ENCODE data around the gene KCNAB1. TPM values are rescaled to one million over a fixed set of nuclear protein-coding genes. Genes with fewer than 3 reads are reported as not detected.

KCNAB1 gene
- total and polyA plus RNA-seq, 10 of the 15 experiments (the other 5 are each of a cell fraction or from before 2014, with no cell fraction given) = 0.11 to 0.69 (median 0.43) TPM; not detected in 6

DNA sequence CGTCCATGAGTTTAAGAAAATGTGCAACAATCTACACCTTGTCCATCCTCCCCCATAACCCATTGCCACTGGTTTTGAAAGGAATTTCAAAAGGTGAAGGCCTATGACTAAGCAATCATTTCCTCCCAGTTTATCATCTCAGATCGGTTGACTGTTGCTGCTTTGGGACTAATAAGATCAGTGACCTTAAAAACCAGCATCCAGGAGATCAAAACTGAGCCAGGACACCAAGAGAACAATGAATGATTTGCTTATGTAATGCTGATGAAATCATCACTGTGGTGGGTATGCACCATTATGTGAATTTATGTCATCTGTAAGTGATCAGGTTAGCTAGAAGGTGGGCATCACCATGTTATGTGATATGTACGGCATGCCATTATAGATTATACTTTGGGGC, 239.0 kb downstream of the KCNAB1 start:
- in situ Hi-C loops (cut with MboI) (no loop called here), intact Hi-C loops (cut with micrococcal nuclease; ENCODE audit: unreplicated experiment) (no loop called here)
- no peak for ATAC-seq
- WGBS (ENCODE audit: insufficient coverage, insufficient replicate concordance, low lambda C conversion rate, missing lambda C conversion rate) = 0% methylated on average over 3 of the region's 3 CpGs
- H3K36me3 ChIP-seq (ENCODE audit: control insufficient read depth in 2 of 2, insufficient read depth in 2 of 2, low read length in 1 of 2) = no peaks in the 10 kb centered on the region
- H3K4me1 ChIP-seq (ENCODE audit: control insufficient read depth, insufficient read depth, low read length) = no peaks in the 10 kb centered on the region
- H3K4me3 ChIP-seq = no peak overlapping the region
- BruUV-seq (replicated peaks) = no TSS peak
- no peaks in the 10 kb centered on the region for H3K9me3 ChIP-seq (replicated peaks; ENCODE audit: control insufficient read depth, insufficient read depth, low read length)
- DNase-seq (ENCODE audit: low read depth, low spot score) = no peak
- peak; percentile 27 for FAIRE-seq
- SMC1A ChIA-PET (ENCODE audit: uncharacterized antibody, unreplicated experiment) = no interaction called here
- H3K4me2 ChIP-seq (ENCODE audit: control insufficient read depth, insufficient read depth) = no peak overlapping the region
- H3K27ac ChIP-seq (ENCODE audit: control insufficient read depth, insufficient read depth) = no peak overlapping the region
- no peaks in the 10 kb centered on the region for H4K20me1 ChIP-seq (ENCODE audit: control insufficient read depth, insufficient read depth)
- CTCF ChIA-PET = interaction anchor here (0.9 to 1.0 kb wide), 2 partner anchors 17 to 147 kb away, joined by 3 read pairs; no protein-coding TSS in a partner anchor
- peaks cover 0 to 2% of the 10 kb centered on the region in 2 experiments; a peak in 1 of 4 replicates for H3K27me3 ChIP-seq (replicated peaks in 1 of 2; ENCODE audit: control insufficient read depth in 2 of 2, insufficient read depth in 2 of 2, low read length in 1 of 2)
- POLR2A ChIA-PET = no interaction called here
- RAD21 ChIA-PET (ENCODE audit: unreplicated experiment) = no interaction called here
- no peaks in the 10 kb centered on the region for H3K79me2 ChIP-seq (ENCODE audit: control insufficient read depth, insufficient read depth, low read length)
- TF ChIP-seq SIX5 (IDR thresholded peaks at IDR 0.05; ENCODE audit: low read depth, low read length, severe bottlenecking) (no peak), ZBED1 (IDR thresholded peaks at IDR 0.05; ENCODE audit: borderline replicate concordance) (no peak), PBX3 (IDR thresholded peaks at IDR 0.05; ENCODE audit: insufficient replicate concordance, low read depth, low read length) (no peak), HDAC2 (IDR thresholded peaks at IDR 0.05) (no peak), MTA2 (IDR thresholded peaks at IDR 0.05; ENCODE audit: low read depth) (no peak), CBX3 (IDR thresholded peaks at IDR 0.05; ENCODE audit: borderline replicate concordance, low read depth) (no peak), ATF7 (IDR thresholded peaks at IDR 0.05; ENCODE audit: low read depth) (no peak), MXI1 (IDR thresholded peaks at IDR 0.05; ENCODE audit: low read depth, low read length) (no peak)
- TF ChIP-seq, protein P1, sequence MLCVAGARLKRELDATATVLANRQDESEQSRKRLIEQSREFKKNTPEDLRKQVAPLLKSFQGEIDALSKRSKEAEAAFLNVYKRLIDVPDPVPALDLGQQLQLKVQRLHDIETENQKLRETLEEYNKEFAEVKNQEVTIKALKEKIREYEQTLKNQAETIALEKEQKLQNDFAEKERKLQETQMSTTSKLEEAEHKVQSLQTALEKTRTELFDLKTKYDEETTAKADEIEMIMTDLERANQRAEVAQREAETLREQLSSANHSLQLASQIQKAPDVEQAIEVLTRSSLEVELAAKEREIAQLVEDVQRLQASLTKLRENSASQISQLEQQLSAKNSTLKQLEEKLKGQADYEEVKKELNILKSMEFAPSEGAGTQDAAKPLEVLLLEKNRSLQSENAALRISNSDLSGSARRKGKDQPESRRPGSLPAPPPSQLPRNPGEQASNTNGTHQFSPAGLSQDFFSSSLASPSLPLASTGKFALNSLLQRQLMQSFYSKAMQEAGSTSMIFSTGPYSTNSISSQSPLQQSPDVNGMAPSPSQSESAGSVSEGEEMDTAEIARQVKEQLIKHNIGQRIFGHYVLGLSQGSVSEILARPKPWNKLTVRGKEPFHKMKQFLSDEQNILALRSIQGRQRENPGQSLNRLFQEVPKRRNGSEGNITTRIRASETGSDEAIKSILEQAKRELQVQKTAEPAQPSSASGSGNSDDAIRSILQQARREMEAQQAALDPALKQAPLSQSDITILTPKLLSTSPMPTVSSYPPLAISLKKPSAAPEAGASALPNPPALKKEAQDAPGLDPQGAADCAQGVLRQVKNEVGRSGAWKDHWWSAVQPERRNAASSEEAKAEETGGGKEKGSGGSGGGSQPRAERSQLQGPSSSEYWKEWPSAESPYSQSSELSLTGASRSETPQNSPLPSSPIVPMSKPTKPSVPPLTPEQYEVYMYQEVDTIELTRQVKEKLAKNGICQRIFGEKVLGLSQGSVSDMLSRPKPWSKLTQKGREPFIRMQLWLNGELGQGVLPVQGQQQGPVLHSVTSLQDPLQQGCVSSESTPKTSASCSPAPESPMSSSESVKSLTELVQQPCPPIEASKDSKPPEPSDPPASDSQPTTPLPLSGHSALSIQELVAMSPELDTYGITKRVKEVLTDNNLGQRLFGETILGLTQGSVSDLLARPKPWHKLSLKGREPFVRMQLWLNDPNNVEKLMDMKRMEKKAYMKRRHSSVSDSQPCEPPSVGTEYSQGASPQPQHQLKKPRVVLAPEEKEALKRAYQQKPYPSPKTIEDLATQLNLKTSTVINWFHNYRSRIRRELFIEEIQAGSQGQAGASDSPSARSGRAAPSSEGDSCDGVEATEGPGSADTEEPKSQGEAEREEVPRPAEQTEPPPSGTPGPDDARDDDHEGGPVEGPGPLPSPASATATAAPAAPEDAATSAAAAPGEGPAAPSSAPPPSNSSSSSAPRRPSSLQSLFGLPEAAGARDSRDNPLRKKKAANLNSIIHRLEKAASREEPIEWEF (IDR thresholded peaks at IDR 0.05; ENCODE audit: insufficient replicate concordance, low read depth, low read length) = no peak
- H3K9ac ChIP-seq (ENCODE audit: control insufficient read depth, insufficient read depth, low read length) = no peak overlapping the region
- H2AFZ ChIP-seq (ENCODE audit: control insufficient read depth, low read depth, low read length) = no peak overlapping the region
